Posterior vena cava (tissue), 2 donors: ENCODE data around the gene CDK2AP2. TPM values are rescaled to one million over a fixed set of nuclear protein-coding genes. Genes with fewer than 3 reads are reported as not detected.
"Not testable (repeated sequence)": the region's sequence is repeated elsewhere in the genome, so short reads cannot be mapped to it uniquely, and the experiment has no call there.

Experiments
- DNase-seq: peaks from one replicate; pipeline ENCODE4 v3.0.0-alpha.2; 2020; ENCODE audit warnings: low spot score
- intact Hi-C, 2 donors: fragments of 100-400 bp; cut with DNase I; formaldehyde crosslinking; loops; one replicate each; pipeline versions ENCODE4 v1.14.1 to v1.14.2; 2022 to 2023
- total RNA-seq, 2 donors: library from RNA; stranded (reverse); fragmentation: NEBNext Ultra II Directional; extraction: Animal tissue kit (Norgen Biotek cat#: 25700); gene quantifications; one replicate each; pipeline ENCODE4 v1.2.1, GENCODE V29; 2021
- donor health status: DM: yes; HTN: yes; CAD: no.
- donor health status: DM: yes; HTN: yes; CAD: no.

The CDK2AP2 gene
- total RNA-seq, 2 donors from 2014 or later = 39.7 to 40.0 TPM

- no peak for DNase-seq
- intact Hi-C loops = no loop called here
Observed at GRCh38 chr11:67493548-67494370, 14.2 kb downstream of the CDK2AP2 start.

GRCh38 chr11:67492801-67493547 lies 15.0 kb downstream of the CDK2AP2 start:
- intact Hi-C loops = no loop called here
- no peak for DNase-seq

GRCh38 chr11:67492069-67492727 lies 15.8 kb downstream of the CDK2AP2 start:
- DNase-seq = no peak
- intact Hi-C loops = no loop called here

GRCh38 chr11:67491276-67492068 lies 16.5 kb downstream of the CDK2AP2 start:
- intact Hi-C loops = no loop called here
- no peak for DNase-seq

- intact Hi-C loops = no loop called here
Observed at GRCh38 chr11:67490727-67491065, 17.3 kb downstream of the CDK2AP2 start.

GRCh38 chr11:67489885-67490726 lies 17.9 kb downstream of the CDK2AP2 start:
- intact Hi-C loops = no loop called here
- DNase-seq = no peak

More at GRCh38 chr11:67490727-67491065, 17.3 kb downstream of the CDK2AP2 start:
- no peak for DNase-seq

GRCh38 chr11:67489203-67489884 lies 18.6 kb downstream of the CDK2AP2 start:
- DNase-seq = no peak
- intact Hi-C loops = no loop called here

- intact Hi-C loops = no loop called here
- no peak for DNase-seq
Observed at GRCh38 chr11:67486481-67487195, 21.3 kb downstream of the CDK2AP2 start.

- DNase-seq, intact Hi-C loops: not testable (repeated sequence)
Observed at GRCh38 chr11:67485873-67486361, 22.0 kb downstream of the CDK2AP2 start.

GRCh38 chr11:67484847-67485311 lies 23.1 kb downstream of the CDK2AP2 start:
- DNase-seq = no peak
- intact Hi-C loops = no loop called here

GRCh38 chr11:67483831-67484665 lies 23.9 kb downstream of the CDK2AP2 start:
- intact Hi-C loops = no loop called here
- DNase-seq = no peak

- intact Hi-C loops = no loop called here
- peak; percentile 99 for DNase-seq
Observed at GRCh38 chr11:67482827-67483798, 24.8 kb downstream of the CDK2AP2 start, which contains the start of gene AIP. TSS of gene AIP (plus strand) at chr11:67483026. CDS start at chr11:67483159, 133 bp downstream.

- DNase-seq = no peak
- intact Hi-C loops = no loop called here
Observed at GRCh38 chr11:67482275-67482826, 25.6 kb downstream of the CDK2AP2 start.

- intact Hi-C loops, DNase-seq: not testable (repeated sequence)
Observed at GRCh38 chr11:67477344-67478050, 30.5 kb downstream of the CDK2AP2 start.
